GM12891 (cell line): ENCODE measurements around the gene SPEN.
"Not testable (repeated sequence)": the region's sequence is repeated elsewhere in the genome, so short reads cannot be mapped to it uniquely, and the experiment has no call there.

ENCODE experiments used
- DNase-seq: peaks from one replicate; pipeline ENCODE4 v3.0.0; 2011; ENCODE audit warnings: low spot score; ENCODE audit not compliant: insufficient read length
- FAIRE-seq: peaks from 2 replicates; lab custom pipeline; 2011; peaks lifted over from hg19 to GRCh38; lab: Jason Lieb, UNC
- PAX5 ChIP-seq: IDR thresholded peaks from 2 replicates; pipeline ENCODE4 v1.6.1; 2011; ENCODE audit warnings: low read length, moderate library complexity, mild to moderate bottlenecking; ENCODE audit not compliant: insufficient read depth, severe bottlenecking
- POLR2A ChIP-seq: IDR thresholded peaks from 2 replicates; pipeline ENCODE4 v1.6.1; 2011; ENCODE audit warnings: low read depth, low read length, control low read depth
- POLR2AphosphoS5 ChIP-seq: IDR thresholded peaks from 2 replicates; pipeline ENCODE4 v1.6.1; 2011; ENCODE audit warnings: low read depth, low read length, control low read depth
- POU2F2 ChIP-seq: IDR thresholded peaks from 2 replicates; pipeline ENCODE4 v1.6.1; 2011; ENCODE audit warnings: low read depth, mild to moderate bottlenecking, control low read depth, low read length, moderate library complexity
- SPI1 ChIP-seq: IDR thresholded peaks from 2 replicates; pipeline ENCODE4 v1.6.1; 2011; ENCODE audit warnings: low read depth, low read length, control low read depth
- TAF1 ChIP-seq: IDR thresholded peaks from 2 replicates; pipeline ENCODE4 v1.6.1; 2011; ENCODE audit warnings: low read depth, low read length, control low read depth

The SPEN gene

DNA sequence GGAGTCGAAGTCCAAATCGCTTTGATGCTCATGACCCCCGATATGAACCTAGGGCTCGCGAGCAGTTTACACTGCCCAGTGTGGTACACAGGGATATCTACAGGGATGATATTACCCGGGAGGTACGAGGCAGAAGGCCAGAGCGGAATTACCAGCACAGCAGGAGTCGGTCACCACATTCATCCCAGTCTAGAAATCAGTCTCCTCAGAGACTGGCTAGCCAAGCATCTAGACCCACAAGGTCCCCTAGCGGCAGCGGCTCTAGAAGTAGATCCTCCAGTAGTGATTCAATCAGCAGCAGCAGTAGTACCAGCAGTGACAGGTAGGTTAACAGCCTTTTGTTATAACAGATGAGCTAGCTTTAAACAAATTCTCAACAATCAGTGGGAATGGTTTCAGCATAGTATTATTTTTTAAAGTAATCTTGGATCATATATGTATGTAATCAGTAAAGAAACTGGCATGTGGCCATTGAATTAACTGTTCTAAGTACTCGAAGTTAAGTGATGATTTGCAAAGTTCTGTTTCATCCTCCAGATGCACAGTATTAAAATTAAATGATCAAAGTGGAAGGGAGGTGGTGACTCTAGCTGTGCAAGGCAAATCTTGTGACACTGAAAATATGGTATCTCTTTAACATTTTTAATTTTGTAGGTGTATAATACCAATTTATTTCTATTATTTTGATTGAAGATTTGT lies 29.0 kb downstream of the SPEN start:
- TF ChIP-seq SPI1 (no peak), POU2F2 (no peak), POLR2A (no peak), PAX5 (no peak)
- no peak for DNase-seq
- no peak for FAIRE-seq

DNA sequence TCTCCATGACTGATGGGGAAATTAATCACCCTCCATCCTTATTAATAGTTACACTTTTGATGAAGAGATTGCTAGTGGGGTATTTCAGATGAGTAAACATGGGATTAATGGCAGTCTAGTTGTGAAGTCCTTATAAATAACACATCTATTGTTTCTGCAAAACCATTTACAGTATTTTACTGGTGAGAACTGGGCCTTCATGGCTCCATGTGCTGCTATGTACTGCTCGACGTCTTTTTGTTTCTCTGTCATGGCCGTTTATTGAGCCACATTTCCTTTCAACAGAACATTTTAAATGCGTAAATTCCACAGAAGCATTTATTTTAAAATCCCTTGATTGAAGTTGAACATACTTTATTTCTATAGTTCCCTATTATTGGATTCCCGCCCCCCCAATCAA lies 34.5 kb downstream of the SPEN start:
- TF ChIP-seq POU2F2 (no peak), POLR2AphosphoS5 (no peak), SPI1 (no peak), PAX5 (no peak), POLR2A (no peak), TAF1 (no peak)
- FAIRE-seq, result no peak
- no peak for DNase-seq

DNA sequence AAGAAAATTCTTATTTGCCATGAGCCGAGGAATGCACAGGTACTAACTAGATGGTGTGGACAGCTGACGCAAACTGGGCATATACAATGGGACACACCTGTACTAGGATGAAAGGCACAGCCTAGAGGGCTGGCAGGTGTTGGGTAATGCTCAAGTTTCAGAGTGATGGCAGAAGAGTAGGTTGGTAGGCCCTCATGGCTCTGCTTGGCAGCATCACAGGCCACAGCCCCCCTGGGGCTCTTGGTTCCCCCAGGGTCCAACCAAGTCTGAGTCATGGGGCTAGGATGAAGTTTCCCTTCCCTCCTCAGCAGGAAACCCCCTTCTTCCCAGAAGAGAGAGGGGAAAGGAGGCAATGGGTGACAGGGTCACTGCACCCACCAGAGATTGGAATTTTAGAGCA lies 35.2 kb downstream of the SPEN start:
- TF ChIP-seq SPI1 (peak; percentile 35; the same call in 1 of the 2 replicates), POLR2AphosphoS5 (no peak)
- DNase-seq (no peak), FAIRE-seq (no peak)

DNA sequence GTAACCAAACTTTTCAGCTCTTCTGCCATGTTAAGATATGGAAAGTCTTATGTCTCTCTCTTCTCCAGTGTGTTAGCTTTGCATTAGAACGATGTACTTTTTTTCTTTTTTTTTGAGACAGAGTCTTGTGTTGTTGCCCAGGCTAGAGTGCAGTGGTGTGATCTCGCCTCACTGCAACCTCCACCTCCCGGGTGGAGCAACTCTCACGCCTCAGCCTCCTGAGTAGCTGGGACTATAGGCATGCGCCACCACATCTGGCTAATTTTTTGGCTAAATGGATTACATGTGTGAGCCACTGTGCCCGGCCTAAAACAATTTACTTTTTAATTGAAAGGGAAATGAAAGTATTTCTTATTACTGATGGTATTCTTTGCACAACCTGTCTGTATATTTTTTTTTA lies 35.8 kb downstream of the SPEN start:
- FAIRE-seq, result no peak
- no peak for DNase-seq

DNA sequence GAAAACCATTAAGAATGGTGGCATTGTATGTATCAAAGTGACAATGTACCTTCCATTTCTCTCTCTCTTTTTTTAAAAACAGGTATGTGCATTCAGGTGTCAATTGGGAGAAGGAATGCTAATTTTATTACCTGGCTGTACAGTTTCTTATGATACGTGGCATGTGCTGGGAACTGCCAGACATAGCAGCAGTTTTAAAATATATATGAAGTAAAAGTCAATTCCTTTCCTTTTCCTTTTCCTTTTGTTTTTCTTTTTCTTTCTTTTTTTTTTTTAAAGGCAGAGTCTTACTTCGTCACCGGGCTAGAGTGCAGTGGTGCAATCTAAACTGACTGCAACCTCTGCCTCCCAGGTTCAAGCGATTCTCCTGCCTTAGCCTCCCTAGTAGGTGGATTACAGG lies 37.0 kb downstream of the SPEN start:
- no peak for FAIRE-seq
- no peak for TF ChIP-seq POU2F2
- TF ChIP-seq POLR2A, result no peak
- no peak for TF ChIP-seq SPI1
- no peak for TF ChIP-seq PAX5

More for the DNA sequence above, 35.8 kb downstream of the SPEN start:
- TF ChIP-seq POLR2AphosphoS5 (no peak), POU2F2 (no peak), SPI1 (no peak), POLR2A (no peak)

DNA sequence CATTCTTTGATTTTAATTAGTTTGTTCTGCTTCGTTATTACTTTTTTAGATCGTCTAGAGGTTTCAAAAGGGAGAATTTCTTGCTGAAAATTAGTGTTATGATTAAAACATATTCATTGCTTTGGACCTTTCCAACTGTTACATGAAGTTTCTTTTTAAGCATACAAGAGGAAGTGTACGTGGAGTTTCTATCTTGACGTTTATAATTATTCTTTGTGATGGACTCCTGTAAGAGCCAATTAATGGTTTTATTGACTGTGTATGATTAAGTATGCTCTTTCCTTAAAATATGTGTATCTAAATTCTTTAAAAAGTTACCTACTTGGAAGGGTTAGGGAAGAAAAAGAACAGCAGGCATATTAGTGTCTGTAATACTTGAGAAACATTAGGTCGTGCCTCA lies 37.8 kb downstream of the SPEN start:
- TF ChIP-seq TAF1, result no peak
- no peak for TF ChIP-seq PAX5
- TF ChIP-seq POLR2AphosphoS5, result no peak
- TF ChIP-seq POLR2A, result no peak
- no peak for TF ChIP-seq SPI1
- no peak for TF ChIP-seq POU2F2
- FAIRE-seq (no peak), DNase-seq (no peak)

More for the DNA sequence above, 37.0 kb downstream of the SPEN start:
- DNase-seq, result no peak

DNA sequence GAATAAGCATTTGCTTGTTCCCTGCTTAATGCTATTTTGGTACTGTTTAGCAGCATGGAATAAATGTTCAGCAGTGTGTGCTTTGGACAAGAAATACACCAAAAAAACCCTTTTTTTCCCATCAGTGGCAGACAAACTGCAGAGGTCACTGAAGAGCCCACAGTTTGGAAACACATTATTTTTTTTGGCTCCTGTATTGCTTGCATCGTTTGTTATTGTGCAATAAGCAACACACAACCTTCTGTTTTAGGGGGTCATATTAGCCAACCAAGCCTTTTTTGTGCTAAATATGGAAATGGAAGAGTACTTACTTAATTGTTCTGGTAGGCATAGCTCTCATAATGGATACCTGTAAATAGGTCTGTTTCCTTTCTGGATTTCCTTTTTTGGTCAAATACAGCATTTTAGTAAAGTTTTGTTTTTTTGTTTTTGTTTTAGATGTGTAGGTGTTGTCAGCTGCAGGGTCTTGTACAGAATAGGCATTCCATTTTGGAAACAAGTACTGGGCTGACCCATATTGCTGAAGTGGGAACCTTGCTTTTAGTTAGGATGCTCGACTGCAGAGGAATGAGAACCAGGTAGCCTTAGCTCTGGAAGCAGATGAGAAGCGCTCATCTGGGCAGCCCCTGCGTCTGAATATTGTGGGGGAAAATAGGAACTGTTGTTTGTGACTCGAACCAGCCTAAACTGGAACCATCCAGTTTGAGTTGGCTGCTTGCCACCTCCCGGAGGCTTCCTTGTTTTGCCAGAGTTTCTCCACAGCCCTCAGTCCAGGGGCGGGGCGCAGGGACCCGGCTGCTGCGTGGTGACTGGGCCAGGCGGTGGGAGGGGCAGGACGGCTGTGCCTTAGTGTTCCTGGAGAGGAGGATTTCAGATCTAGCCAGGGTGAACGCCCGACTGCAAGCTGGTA lies 38.4 kb downstream of the SPEN start:
- no peak for TF ChIP-seq POU2F2
- TF ChIP-seq TAF1, result no peak
- no peak for TF ChIP-seq POLR2AphosphoS5
- no peak for TF ChIP-seq SPI1
- no peak for TF ChIP-seq PAX5
- DNase-seq (no peak), FAIRE-seq (peak; percentile 52)

DNA sequence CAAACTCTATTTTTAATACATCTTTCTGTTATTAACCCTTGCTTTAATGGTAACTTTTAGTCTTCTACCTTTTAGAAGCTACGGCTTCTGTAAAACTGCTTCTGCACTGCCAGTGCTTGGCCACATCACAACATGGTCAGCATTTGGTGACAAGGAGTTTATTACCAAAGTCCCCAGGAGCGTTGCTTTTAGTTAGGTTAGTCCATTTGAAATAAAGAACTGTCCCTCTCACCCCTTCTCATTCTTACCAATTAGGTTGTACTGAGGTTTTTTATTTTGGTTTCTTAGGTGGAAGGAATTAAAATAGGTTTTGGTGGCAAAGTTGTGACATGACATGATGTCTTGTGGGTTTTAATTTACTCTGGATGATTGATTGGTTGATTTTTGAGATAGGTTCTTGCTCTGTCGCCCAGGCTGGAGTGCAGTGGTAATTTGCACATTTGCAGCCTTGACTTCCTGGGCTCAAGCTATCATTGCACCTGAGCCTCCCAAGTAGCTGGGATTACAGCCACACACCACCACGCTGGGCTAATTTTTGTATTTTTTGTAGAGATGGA lies 39.2 kb downstream of the SPEN start:
- TF ChIP-seq POLR2AphosphoS5, result no peak
- TF ChIP-seq PAX5, result no peak
- TF ChIP-seq SPI1, result no peak
- no peak for TF ChIP-seq POU2F2
- no peak for TF ChIP-seq TAF1
- TF ChIP-seq POLR2A, result no peak
- no peak for FAIRE-seq
- DNase-seq, result no peak

DNA sequence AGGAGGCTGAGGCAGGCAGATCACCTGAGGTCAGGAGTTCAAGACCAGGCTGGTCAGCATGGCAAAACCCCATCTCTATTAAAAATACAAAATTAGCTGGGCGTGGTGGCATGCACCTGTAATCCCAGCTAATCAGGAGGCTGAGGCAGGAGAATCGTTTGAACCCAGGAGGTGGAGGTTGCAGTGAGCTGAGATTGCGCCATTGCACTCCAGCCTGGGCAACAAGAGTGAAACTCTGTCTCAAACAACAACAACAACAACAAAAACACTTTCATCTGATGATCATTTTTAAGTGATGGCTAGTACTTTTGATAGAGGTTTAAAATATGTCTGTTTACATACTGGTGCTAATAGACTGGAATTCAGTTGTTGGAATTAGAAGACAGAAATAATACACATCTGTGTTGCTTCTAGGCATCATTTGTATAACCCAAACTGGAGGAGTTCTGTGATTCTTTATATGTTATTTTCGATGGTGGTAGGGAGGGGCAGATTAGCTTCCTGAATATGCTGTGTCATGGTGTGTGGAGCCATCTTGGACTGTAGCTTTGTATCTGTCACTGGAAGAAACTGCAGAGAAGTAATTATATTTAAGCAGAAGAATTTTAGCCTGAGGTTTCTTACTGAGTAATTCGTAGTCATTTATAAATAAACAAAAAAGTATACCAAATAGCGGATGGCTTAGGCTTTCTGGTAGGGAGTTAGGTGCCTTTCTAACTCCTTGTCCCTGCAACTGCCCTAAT lies 45.5 kb downstream of the SPEN start:
- not testable (repeated sequence) for DNase-seq, FAIRE-seq

DNA sequence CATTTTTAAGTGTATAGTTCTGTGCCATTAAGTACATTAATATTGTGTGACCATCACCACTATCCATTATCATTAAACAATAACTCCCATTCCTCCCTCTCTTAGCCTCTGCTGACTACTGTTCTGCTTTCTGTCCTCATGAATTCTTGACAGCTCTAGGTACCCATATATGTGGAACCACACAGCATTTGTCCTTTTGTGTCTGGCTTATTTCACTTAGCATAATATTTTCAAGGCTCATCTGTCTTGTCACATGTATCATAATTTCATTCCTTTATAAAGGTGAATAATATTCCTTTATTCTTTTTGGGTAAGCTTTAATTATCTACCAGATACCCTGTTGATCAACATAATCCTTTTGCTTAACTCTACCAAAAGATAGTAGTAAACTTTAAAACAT lies 47.7 kb downstream of the SPEN start:
- no peak for DNase-seq
- no peak for FAIRE-seq
- TF ChIP-seq POLR2A (no peak), POU2F2 (no peak), POLR2AphosphoS5 (no peak), PAX5 (no peak), SPI1 (no peak)

DNA sequence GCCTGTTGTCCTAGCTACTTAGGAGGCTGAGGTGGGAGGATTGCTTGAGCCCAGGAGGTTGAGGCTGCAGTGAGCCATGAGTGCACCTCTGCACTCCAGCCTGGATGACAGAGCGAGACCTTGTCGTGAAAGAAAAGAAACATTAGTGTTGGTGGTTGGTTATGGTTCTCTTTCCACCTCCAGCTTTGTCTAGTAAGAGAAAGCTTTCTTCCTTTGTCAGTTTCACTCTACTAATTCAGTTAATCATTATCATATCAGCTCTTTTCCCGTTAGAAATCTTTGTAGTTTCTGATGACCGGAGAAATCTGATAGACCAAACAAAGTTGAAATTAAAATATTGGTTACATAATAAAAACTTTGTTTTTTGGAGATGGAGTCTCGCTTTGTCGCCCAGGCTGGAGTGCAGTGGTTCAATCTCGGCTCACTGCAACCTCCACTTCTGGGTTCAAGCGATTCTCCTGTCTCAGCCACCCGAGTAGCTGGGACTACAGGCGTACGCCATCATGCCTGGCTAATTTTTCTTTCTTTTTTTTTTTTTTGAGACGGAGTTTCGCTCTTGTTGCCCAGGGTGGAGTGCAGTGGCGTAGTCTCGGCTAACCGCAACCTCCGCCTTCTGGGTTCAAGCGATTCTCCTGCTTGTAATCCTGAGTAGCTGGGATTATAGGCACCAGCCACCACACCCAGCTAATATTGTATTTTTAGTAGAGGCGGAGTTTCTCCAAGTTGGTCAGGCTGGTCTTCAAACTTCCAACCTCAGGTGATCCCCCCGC lies 49.5 kb downstream of the SPEN start:
- FAIRE-seq, DNase-seq: not testable (repeated sequence)
